CD4-positive, alpha-beta T cell treated with Interleukin-10 for 1 hour (primary cell): ENCODE results near the gene MAT1A.
"Not testable (repeated sequence)": the region's sequence is repeated elsewhere in the genome, so short reads cannot be mapped to it uniquely, and the experiment has no call there.

ENCODE experiments used
- DNase-seq: peaks from one replicate; pipeline ENCODE4 v3.0.0-alpha.2; 2020

The MAT1A gene

DNA sequence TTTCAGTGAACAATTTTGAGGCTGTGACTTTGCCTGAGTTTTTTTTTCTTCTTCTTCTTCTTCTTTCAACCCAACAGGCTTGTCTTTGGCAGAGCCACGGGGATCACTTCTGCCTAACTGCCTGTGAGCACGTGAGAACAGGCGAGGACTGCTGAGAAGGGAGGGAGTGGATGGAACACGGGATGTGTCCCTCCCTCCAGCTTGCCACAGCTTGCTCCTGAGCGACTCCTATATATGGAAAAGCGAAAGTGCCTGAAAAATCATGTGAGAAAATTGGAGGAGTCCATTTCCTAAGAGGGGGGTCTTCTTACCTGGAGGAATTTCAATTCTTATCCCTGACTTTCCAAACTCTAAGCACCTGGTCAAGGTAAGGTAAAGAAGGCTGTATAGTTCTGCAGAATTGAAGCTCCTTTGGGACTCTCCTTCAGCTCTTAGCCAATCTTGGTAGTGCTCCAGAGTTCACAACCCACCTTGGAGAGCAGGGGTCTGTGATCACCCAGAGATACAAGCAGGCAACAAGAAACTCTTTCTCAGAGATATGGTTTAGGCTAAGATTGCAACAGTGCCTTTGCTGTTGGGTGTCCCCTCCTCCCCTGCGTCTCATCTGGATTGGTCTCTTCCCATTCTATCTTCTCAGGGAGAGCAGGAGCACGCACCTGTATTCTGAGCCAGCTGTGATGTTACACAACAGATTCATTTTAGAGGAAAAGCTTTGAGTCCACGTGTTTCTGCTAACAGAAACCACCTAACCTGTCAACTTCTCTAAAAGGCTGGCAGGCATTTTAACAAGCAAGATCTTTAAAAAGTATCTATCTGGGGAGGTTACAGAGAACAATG, at the start of gene MAT1A:
MAT1A (minus strand) TSS at position 208 of the 837 bp plus-strand sequence. CDS start 235 bp downstream, outside the sequence.
- DNase-seq = no peak

DNA sequence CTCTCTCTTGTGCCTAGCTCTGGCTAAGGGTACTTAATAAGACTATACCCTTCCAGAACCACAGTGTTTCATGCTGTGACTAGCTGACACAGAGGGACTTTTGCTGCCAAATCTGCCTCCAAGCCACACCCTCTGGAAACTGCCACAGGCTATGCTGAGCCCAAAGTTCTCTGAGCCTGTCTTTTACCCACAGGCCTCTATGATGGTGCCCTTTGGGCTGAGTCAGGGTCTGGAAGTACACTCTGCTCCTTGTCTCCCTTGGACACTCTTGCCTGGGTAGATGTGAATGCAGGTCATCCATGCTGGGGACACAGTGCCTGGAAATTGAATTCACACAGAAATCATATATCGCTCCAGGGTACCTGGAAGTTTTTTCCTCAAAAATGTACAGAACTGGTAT, 44.5 kb upstream of the MAT1A start:
- DNase-seq = no peak

DNA sequence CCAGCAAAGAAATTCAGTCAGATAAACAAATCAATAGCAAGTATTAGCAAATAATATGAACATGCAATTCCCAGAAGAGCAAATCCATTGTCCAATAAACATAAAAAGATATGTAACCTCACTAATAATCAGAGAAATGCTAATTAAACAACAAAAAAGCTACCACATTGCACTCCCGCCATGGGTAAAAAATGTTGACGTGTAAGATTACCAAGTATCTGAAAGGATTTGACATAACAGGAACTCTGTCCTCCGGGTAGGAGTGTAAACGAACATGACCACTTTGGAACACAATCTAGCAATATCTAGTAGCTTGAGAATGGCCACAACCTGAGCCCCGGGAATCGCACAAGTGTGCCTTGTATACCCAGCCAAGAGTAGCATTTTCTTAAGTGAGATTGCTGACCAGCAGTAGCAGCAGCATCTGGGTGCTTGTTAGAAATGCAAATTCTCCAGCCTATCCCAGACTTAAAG, 35.5 kb upstream of the MAT1A start:
- no peak for DNase-seq

DNA sequence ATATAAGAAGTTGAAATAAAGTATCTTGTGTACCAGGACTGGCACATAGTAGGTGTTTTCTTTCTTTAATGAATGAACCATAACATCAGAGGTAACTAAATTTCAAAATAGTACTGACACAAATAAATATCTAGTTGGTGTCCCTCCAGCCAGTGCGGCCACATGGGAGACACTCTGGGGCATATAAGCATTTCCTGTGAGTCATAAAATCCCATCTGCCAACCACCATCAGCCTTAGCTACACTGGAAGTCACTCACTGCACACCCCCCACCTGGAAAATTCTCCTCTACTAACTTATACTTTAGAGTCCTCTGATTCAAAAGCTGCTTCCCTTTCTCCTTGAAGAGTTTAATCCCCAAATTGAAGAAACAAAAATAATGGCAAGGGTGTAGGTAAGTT, 34.6 kb upstream of the MAT1A start:
- DNase-seq = no peak

DNA sequence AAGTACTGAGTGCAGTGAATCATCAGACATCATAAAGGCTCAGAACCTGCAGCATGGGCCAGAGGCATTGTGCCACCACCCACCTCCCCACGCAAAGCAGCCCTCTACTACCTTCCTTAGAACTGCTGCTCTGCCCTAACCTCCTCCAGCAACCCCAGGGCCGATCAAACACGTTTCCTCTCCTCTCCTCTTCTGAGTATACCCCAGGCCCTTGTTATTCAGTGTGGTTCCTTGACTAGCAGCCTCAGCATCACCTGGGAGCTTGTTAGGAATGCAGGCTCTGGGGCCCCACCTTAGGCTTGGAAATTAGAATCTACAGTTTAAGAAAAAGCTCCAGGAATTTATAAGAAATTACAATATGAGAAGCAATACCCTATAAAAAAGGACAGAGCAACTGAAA, 33.9 kb upstream of the MAT1A start:
- no peak for DNase-seq

DNA sequence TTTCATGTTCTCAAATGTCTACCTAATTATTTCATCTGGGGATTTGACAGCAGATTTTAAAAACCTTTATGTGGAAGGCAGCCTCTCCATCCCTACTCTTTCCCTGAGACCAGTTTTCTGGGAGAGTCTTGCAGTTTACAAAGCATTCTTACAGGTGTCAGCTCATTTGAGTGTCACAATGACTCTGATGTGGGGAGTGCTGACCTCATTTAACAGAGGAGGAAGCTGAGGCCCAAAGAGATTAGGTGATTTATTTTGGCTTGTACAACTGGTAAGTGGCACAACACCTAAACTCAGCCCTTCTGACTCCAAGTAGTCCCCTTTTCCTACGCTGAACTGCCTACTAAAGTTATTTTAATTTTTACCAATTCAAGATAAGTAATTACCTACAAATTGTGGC, 33.3 kb upstream of the MAT1A start:
- DNase-seq = no peak

DNA sequence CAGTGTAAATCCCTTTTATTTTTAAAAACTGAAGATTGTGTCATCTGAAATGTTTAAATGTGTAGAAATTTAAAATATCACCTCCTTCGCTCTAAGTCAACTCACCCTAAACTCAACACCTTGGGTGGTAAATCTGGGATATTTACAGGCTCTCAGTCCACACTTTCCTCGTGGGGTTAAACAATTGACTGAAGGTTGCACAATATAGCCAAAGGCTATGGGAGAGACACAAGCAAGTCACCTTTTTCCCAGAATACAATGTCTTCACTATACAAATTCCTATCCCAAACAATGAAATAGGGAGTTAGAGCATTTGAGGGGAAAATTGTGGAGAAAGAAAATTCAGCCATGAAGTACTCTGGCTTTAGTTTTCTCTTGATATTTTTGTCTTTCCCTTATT, 32.7 kb upstream of the MAT1A start:
- DNase-seq = no peak

DNA sequence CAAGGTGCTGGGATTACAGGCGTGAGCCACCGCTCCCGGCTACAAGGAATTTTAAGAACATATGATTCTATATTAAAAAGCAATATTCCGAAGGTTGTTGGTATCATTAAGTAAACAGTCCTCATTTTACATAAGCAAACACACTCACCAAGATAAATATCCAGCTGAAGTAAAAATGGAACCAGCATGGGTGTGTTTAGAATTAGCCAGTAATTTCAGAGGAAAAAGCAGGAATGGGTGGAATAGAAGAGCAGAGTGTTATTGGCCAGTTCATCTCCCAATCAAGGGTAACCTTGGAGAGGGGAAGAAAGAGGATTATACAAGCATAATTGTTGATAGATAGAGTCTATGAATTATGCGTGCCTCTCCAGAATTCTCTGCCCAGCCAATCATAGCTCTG, 31.7 kb upstream of the MAT1A start:
- no peak for DNase-seq

DNA sequence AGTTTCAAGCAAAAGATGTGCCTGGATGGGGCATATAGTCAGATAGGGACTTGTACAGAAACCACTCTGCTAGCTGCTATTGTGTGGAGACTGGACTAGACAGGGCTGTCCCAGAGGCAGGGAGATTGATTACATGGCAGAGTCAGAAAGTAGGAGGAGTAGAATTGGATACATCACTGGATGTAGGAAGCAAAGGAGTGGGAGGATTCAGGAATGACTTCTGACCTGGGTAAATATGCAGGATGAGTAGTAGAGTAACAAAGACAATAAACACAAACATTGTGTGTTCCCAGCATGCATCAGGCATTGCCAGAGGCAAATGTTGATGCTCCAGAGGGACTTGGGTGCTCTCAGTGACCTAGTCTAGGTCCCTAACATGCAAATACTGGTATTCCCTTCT, 30.9 kb upstream of the MAT1A start:
- no peak for DNase-seq

DNA sequence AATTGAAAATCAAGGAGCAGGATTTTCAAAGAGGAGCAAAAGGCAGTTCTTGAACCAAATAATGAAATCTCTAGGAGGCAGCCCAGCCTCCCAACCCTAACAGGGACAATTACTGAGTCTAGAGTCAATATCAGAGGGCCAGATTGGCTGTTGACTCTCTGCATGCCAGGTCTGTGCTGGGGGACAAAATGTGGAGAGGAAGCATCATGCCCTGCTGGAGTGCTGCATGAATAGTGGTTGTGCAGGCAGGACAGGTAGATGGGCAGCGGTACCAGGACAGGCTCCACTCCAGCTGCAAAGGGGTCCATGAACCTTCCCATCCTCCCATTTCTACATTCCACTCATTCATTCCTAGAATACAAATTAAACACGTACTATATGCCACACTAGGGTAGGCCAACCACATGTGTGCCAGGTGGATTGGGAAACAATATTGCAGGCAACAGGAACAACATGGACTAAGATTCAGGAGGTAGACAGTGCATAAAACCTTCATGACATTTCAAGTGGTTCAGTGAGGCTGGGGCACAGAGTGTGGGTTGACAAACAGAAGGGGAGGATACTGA, 30.4 kb upstream of the MAT1A start:
- no peak for DNase-seq

DNA sequence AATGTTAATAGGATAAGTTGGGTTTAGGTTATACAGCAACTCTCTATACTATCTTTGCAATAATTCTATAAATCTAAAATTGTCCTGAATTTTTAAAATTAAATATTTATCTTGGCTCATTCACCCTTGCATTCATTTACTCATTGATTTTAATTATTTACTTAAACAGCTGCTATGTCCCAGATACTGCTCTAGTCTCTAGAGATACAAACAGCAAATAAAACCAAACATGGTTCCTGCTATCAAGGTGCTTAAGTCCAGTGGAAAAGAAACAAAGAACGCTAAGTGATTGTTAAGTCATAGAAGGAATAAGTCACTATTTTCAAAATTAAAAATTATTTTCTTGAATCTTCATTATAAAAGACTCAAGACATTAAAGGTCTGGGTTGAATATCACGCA, 29.9 kb upstream of the MAT1A start:
- DNase-seq = no peak

DNA sequence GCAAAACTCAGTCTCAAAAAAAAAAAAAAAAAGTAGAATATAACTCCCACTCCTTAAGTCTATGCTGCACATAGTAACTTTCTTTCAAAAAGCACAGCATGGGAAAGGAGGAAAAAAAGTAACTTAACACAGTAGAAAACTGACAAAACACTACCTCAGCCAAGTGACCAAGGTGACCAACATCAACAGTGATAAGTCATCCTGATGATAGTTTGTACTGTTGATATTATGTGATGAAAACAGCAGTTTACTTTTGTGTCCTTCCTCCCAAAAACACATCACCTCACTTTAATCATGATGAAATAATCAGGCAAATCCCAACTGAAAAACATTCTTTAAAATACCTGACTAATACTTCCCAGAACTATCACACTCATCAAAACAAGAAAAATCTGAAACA, 29.3 kb upstream of the MAT1A start:
- no peak for DNase-seq

DNA sequence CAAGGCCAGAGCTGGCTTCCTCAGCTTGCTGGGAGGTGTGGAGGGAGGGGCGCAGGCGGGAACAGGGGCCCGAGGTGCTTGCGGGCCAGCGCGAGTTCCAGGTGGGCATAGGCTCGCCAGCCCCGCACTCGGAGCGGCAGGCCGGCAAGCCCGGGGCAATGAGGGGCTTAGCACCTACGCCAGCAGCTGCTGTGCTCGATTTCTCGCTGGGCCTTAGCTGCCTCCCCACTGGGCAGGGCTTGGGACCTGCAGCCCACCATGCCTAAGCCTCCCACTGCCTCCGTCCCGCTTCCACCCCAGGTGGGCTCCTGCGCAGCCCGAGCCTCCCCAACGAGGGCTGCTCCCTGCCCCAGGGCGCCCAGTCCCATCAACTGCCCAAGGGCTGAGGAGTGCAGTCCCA, 25.9 kb upstream of the MAT1A start:
- DNase-seq = no peak

DNA sequence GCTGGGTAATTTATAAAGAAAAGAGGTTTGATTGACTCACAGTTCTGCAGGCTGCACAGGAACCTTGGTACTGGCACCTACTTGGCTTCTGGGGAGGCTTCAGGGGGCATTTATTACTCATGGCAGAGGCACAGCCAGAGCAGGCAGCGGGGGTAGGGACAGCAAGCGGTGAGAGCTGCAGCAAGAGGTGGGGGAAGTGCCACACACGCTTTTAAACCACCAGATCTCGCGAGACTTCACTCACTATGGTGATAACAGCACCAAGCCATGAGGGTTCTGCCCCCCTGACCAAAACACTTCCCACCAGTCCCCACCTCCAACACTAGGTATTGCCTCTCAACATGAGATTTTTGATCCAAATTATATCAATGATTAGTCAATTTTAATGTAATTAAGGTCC, 24.1 kb upstream of the MAT1A start:
- DNase-seq = no peak

DNA sequence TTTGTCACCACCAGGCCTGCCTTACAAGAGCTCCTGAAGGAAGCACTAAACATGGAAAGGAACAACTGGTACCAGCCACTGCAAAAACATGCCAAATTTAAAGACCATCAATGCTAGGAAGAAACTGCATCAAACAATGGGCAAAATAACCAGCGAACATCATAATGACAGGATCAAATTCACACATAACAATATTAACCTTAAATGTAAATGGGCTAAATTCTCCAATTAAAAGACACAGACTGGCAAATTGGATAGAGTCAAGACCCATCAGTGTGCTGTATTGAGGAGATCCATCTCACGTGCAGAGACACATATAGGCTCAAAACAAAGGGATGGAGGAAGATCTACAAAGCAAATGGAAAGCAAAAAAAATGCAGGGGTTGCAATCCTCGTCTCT, 16.5 kb upstream of the MAT1A start:
- DNase-seq = not testable (repeated sequence)

DNA sequence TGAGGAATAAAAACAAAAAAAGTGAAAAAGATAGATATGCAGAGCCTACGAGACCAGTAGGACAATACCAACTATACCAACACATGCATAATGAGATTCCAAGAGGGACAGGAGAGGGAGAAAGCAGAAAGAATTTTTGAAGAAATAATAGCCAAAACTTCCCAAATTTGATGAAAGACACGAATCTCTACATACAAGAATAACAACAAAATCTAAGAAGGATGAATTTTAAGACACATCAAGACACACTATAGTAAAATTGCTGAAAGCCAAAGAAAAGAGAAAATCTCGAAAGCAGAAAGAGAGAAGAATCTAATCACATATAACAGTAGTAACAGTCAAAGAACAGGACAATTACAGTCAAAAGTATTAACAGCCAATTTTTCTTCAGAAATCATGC, 7.5 kb upstream of the MAT1A start:
- no peak for DNase-seq

DNA sequence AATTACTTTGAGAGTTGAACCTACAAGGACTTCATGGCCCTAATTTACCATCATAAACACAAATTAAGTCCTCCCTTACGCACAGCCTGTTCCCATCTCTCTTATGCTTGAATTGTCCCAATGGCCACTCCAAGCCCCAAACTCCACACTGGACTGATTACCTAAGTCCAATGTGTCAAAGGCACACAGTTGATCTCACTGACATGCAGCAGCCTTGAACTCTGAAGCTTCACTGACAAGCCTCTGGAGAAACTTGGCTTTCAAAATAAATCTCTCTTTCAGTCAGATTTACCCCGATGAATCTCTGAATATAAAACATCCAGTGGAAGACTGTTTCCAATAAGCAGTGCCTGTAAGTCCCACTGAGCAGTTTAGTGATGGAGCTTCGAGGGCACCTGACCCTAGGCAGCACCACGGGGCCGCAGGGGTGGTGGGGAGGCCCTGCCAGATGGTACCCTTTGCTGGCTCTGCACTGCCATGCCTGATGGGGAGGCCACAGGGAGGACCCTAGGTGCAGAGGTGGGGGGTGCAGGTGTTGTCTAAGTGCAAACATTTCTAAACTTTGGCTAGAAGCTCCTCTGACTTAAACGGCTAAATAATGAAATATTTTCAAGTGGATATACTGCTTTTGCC, 3.3 kb upstream of the MAT1A start:
- no peak for DNase-seq

DNA sequence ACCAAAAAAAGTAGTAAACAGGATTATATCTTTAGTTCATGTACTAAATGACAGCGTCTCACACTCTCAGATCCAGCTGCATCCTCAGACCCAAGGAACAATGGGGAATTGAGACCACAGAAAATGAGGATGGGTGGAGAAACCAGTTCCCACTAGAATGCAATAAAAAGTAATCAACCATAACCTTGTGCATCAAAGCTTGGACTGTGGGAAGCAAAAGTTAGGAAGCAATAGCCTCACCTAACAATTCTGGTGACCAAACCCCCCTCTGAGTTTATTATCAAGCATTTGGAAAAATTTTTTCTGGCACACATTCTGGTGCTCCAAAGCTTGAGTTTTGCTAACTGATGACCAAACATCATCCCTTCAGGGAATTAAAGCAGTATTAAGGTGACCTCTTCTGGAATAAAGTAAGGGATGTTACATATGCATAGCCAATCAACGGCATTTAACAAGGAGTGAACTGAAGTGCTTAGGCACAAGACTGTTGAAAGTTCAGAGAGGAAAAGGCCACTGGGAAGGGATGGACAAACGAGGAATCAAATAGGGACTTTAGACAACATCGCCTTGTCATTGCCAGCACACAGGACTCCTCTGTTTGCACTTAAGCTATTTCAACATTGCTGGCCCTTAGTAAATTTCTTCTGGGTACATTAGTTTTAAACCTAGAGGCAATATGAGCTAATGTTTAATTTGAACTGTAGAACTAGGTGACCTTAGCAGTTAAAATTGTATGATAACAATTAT, 1.2 kb upstream of the MAT1A start:
- DNase-seq = no peak

DNA sequence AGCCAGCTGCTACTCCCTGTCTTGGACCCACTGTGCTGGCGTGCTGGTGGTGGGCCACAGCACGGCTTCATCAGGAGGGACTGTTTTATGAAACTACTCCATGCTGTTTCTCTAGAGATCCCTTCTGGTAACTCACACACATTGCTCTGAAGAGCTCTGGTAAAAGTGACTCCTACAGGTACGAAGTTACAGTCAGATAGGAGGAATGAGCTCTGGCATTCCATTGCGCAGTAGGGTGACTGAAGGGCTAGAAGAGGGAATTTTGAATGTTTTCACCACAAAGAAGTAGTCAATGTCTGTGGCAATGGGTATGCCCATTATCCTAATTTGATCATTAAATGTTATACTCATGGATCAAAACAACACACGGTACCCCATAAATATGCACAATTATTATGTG, 609 bp downstream of the MAT1A start:
- no peak for DNase-seq

DNA sequence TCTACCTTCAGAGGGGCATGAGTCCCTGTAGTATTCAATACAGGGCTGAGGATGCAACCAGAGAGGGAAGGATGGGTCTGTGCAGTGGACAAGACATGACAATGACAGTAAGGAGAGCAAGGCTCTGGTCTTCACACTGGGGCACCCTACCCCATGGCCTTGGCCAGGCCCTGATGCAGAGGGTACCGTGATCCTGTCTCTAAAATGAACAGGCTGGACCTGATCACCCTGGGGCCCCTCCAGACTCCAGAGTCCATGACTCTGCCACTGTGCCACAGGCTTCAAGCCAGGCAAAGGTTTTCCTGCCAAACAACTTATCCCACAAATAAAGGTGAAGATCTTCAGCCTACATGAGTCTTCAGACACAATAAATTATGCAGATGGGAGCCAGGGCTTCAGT, 4.9 kb downstream of the MAT1A start:
- no peak for DNase-seq

DNA sequence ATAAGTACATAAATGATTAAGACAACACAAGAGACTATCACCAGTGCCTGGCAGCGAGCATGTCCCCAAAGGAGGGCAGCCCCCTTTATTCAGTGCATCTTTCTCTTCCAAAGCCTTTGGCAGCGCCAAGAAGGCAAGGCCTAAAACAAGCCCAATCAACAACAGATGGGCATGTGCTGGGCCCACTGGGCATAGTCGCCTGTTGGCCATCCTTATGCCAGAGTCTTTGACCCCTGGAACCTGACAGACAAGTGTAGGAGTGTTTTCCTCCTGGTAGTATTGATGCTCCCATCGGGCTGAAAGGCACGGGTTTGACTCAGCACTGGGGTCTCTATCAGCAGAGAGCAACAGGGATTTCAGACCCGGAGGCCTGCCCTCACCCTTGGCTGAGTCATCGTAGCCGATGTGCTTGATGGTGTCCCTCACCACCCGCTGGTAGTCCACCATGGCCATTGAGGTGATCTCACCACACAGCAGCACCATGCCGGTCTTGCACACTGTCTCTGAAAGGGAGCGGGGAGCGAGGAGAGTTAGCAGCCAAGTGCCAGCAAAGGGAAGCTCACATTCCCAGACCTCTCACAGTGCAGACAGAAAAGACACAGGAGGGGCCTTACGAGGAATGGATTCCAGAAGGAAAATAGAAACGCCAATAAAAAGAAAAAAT, 5.8 kb downstream of the MAT1A start:
- no peak for DNase-seq

DNA sequence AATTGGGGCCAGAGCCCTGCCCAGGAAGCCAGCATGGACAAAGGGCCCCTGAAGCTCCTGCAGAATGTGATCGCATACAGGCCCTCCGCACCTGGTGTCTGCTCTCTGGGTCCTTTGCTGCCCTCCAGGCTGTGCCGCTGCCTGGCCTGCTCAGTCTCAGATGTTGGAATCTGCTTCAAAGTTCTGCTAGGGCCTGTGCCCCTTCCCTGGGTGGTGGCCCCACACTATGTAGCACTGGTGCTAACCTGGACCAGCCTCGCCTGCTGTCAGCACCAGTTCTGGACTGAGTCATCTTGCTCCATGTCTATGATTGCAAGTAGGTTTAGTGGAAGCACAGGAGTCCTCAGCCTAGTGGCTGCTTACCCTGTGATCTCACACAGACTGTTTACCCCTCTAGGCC, 6.3 kb downstream of the MAT1A start:
- DNase-seq = no peak
